ENCODE results near the gene NECTIN2. TPM values are rescaled to one million over a fixed set of nuclear protein-coding genes. Genes with fewer than 3 reads are reported as not detected.

NECTIN2 gene
- total RNA-seq, 1 experiment from 2014 or later, result 104 TPM

DNA sequence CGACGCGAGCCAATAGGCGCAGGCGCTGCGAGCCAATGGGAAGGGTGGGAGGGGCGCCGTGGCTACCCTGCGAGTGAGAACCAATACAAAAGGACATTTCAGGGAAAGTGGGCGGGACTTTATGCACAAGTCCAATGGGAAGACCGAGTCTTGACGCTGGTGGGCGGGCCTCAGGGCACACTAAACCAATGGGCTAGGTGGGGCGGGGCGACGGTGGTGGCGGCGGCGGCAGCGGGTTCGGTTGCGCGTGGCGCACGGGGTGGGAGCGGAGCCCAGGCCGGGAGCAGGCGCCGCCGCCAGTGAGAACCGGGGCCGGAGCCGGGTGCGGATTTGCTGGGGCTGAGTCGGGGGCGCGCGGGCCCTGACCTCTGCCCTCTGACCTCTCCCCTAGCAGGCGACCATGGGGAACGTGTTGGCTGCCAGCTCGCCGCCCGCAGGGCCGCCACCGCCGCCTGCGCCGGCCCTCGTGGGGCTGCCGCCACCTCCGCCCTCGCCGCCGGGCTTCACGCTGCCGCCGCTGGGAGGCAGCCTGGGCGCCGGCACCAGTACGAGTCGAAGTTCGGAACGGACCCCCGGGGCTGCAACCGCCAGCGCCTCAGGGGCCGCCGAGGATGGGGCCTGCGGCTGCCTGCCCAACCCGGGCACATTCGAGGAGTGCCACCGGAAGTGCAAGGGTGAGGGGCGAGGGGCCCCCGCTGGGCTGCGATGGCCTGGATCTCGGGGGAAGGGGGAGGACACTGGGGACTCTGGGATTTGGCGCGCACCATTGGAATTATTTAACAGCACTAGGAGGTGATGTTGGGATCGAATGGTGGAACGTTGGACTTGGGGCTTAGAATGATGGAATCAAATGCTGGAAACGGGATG is 45.2 kb downstream of the NECTIN2 start, which contains the start of gene TOMM40:
Gene TOMM40 (plus strand): TSS at position 239 of the 867 bp plus-strand sequence. CDS start 162 bp downstream, at position 401.
- intact Hi-C loops (cut with micrococcal nuclease; ENCODE audit: unreplicated experiment) (no loop called here), in situ Hi-C loops (cut with HindIII; ENCODE audit: low pct_unique_long_range_greater_than_20kb, low sequenced_read_pairs) (no loop called here)
- Histone ChIP-seq H3K36me3 (ENCODE audit: control insufficient read depth, insufficient read depth, low read length) (peaks cover 23% of the 10 kb centered on the region), H3K27me3 (ENCODE audit: control insufficient read depth, insufficient read depth, low read length) (no peaks in the 10 kb centered on the region), H3K4me1 (ENCODE audit: control insufficient read depth, insufficient read depth, low read length) (peaks cover 7% of the 10 kb centered on the region; the same call in 1 of the 2 replicates), H3K27ac (ENCODE audit: low read length) (peak within 1 kb of the TSS; percentile 94), H3K9me3 (ENCODE audit: control insufficient read depth, insufficient read depth, low read depth, low read length) (no peaks in the 10 kb centered on the region), H3K4me3 (ENCODE audit: low read depth in 2 of 2, low read length in 2 of 2) (peak within 1 kb of the TSS; percentile 88 to 95)
- TF ChIP-seq, protein P1, sequence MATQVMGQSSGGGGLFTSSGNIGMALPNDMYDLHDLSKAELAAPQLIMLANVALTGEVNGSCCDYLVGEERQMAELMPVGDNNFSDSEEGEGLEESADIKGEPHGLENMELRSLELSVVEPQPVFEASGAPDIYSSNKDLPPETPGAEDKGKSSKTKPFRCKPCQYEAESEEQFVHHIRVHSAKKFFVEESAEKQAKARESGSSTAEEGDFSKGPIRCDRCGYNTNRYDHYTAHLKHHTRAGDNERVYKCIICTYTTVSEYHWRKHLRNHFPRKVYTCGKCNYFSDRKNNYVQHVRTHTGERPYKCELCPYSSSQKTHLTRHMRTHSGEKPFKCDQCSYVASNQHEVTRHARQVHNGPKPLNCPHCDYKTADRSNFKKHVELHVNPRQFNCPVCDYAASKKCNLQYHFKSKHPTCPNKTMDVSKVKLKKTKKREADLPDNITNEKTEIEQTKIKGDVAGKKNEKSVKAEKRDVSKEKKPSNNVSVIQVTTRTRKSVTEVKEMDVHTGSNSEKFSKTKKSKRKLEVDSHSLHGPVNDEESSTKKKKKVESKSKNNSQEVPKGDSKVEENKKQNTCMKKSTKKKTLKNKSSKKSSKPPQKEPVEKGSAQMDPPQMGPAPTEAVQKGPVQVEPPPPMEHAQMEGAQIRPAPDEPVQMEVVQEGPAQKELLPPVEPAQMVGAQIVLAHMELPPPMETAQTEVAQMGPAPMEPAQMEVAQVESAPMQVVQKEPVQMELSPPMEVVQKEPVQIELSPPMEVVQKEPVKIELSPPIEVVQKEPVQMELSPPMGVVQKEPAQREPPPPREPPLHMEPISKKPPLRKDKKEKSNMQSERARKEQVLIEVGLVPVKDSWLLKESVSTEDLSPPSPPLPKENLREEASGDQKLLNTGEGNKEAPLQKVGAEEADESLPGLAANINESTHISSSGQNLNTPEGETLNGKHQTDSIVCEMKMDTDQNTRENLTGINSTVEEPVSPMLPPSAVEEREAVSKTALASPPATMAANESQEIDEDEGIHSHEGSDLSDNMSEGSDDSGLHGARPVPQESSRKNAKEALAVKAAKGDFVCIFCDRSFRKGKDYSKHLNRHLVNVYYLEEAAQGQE (IDR thresholded peaks at IDR 0.05; ENCODE audit: insufficient read depth in 1 of 2, low read depth in 2 of 2, low read length in 1 of 2), result no peak
- 0 out of 2 replicates have a peak, but pooled peaks have one; percentile 60 for TF ChIP-seq SIN3A (IDR thresholded peaks at IDR 0.05; ENCODE audit: borderline replicate concordance, insufficient read depth, low read depth, low read length)
- ChIA-PET CTCF (no interaction called here), POLR2A (no interaction called here)
- DNase-seq (ENCODE audit: low read depth, low spot score), result no peak
- no peak for ATAC-seq
- no TSS peak for BruUV-seq (replicated peaks)

DNA sequence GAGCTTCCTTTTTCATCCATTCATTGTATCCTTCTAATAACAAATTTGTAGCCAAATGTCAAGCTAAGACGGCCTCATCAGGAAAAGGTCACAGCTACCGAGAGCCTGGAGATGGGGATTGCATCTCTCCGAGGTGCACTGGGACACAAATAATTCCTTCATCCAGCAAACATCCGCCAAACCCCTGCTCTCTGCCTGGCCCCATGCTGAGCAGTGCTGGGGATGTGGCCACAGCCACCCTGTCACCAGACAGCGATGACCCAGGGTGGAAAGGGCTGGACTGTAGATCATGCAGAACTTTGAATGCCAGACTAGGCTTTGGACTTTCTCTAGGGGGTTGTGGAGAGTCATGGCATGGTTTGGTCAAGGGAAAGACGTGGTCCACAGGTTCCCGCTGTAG is 46.8 kb downstream of the NECTIN2 start:
- Histone ChIP-seq H3K4me3 (ENCODE audit: low read depth in 2 of 2, low read length in 2 of 2) (peak overlapping the region; percentile 88 to 95), H3K4me1 (ENCODE audit: control insufficient read depth, insufficient read depth, low read length) (peaks cover 7% of the 10 kb centered on the region; the same call in 1 of the 2 replicates), H3K9me3 (ENCODE audit: control insufficient read depth, insufficient read depth, low read depth, low read length) (no peaks in the 10 kb centered on the region), H3K36me3 (ENCODE audit: control insufficient read depth, insufficient read depth, low read length) (peaks cover 24% of the 10 kb centered on the region), H3K27me3 (ENCODE audit: control insufficient read depth, insufficient read depth, low read length) (no peaks in the 10 kb centered on the region), H3K27ac (ENCODE audit: low read length) (peak overlapping the region; percentile 94; the same call in 1 of the 2 replicates)
- CTCF ChIA-PET, result no interaction called here
- DNase-seq (ENCODE audit: low read depth, low spot score) (no peak), ATAC-seq (no peak)
- intact Hi-C loops (cut with micrococcal nuclease; ENCODE audit: unreplicated experiment), result no loop called here
- in situ Hi-C loops (cut with HindIII; ENCODE audit: low pct_unique_long_range_greater_than_20kb, low sequenced_read_pairs), result no loop called here
- POLR2A ChIA-PET, result no interaction called here
- TF ChIP-seq POLR2AphosphoS5 (IDR thresholded peaks at IDR 0.05; ENCODE audit: low read depth, low read length) (no peak), SIN3A (IDR thresholded peaks at IDR 0.05; ENCODE audit: borderline replicate concordance, insufficient read depth, low read depth, low read length) (no peak), TCF7L2 (IDR thresholded peaks at IDR 0.05; ENCODE audit: low read depth, low read length) (no peak)
- TF ChIP-seq, protein P1 (IDR thresholded peaks at IDR 0.05; ENCODE audit: insufficient read depth in 1 of 2, low read depth in 2 of 2, low read length in 1 of 2), result no peak
- TF ChIP-seq, protein P2, sequence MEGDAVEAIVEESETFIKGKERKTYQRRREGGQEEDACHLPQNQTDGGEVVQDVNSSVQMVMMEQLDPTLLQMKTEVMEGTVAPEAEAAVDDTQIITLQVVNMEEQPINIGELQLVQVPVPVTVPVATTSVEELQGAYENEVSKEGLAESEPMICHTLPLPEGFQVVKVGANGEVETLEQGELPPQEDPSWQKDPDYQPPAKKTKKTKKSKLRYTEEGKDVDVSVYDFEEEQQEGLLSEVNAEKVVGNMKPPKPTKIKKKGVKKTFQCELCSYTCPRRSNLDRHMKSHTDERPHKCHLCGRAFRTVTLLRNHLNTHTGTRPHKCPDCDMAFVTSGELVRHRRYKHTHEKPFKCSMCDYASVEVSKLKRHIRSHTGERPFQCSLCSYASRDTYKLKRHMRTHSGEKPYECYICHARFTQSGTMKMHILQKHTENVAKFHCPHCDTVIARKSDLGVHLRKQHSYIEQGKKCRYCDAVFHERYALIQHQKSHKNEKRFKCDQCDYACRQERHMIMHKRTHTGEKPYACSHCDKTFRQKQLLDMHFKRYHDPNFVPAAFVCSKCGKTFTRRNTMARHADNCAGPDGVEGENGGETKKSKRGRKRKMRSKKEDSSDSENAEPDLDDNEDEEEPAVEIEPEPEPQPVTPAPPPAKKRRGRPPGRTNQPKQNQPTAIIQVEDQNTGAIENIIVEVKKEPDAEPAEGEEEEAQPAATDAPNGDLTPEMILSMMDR (IDR thresholded peaks at IDR 0.05), result no peak
- BruUV-seq (replicated peaks), result no TSS peak
